ENCODE results near the gene PKD2.

GRCh38 chr4:88054229-88054628 is 46.8 kb downstream of the PKD2 start:
- TF ChIP-seq, protein P1, sequence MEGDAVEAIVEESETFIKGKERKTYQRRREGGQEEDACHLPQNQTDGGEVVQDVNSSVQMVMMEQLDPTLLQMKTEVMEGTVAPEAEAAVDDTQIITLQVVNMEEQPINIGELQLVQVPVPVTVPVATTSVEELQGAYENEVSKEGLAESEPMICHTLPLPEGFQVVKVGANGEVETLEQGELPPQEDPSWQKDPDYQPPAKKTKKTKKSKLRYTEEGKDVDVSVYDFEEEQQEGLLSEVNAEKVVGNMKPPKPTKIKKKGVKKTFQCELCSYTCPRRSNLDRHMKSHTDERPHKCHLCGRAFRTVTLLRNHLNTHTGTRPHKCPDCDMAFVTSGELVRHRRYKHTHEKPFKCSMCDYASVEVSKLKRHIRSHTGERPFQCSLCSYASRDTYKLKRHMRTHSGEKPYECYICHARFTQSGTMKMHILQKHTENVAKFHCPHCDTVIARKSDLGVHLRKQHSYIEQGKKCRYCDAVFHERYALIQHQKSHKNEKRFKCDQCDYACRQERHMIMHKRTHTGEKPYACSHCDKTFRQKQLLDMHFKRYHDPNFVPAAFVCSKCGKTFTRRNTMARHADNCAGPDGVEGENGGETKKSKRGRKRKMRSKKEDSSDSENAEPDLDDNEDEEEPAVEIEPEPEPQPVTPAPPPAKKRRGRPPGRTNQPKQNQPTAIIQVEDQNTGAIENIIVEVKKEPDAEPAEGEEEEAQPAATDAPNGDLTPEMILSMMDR (IDR thresholded peaks at IDR 0.05; ENCODE audit: poor library complexity) = no peak
- TF ChIP-seq EZH2 (IDR thresholded peaks at IDR 0.05; ENCODE audit: borderline replicate concordance) (no peak), EZH2phosphoT487 (IDR thresholded peaks at IDR 0.05; ENCODE audit: low read depth, severe bottlenecking, unreplicated experiment) (no peak)

Measured in hepatocyte (in vitro differentiated cells).